ENCODE measurements around the gene ARHGDIB. TPM values are rescaled to one million over a fixed set of nuclear protein-coding genes. Genes with fewer than 3 reads are reported as not detected.

Gene ARHGDIB
- total RNA-seq, 1 donor from 2014 or later = 0.79 TPM

- no peak overlapping the region for H3K27ac Mint-ChIP-seq
- DNase-seq (ENCODE audit: low spot score, unreplicated experiment) = no peak
- no peaks in the 10 kb centered on the region for H3K27me3 Mint-ChIP-seq
- peaks cover 9% of the 10 kb centered on the region for H3K36me3 Mint-ChIP-seq (ENCODE audit: insufficient read depth)
- TF ChIP-seq CTCF (IDR thresholded peaks at IDR 0.05; ENCODE audit: unreplicated experiment) = no peak
- H3K4me1 Mint-ChIP-seq (ENCODE audit: low read depth) = no peaks in the 10 kb centered on the region
- H3K4me3 Mint-ChIP-seq (ENCODE audit: low read depth) = no peak overlapping the region
- peaks cover 3% of the 10 kb centered on the region for H3K9me3 Mint-ChIP-seq (ENCODE audit: low read depth)
Measured at GRCh38 chr12:14920475-14921126, 40.8 kb downstream of the ARHGDIB start.

- Mint-ChIP-seq H3K9me3 (ENCODE audit: low read depth) (peaks cover 3% of the 10 kb centered on the region), H3K4me3 (ENCODE audit: low read depth) (no peak overlapping the region)
- TF ChIP-seq CTCF (IDR thresholded peaks at IDR 0.05; ENCODE audit: unreplicated experiment) = no peak
Measured at GRCh38 chr12:14919455-14919854, 41.9 kb downstream of the ARHGDIB start.

GRCh38 chr12:14915736-14916135 lies 45.7 kb downstream of the ARHGDIB start:
- H3K27ac Mint-ChIP-seq = no peak overlapping the region
- H3K4me1 Mint-ChIP-seq (ENCODE audit: low read depth) = peaks cover 11% of the 10 kb centered on the region
- no peaks in the 10 kb centered on the region for H3K27me3 Mint-ChIP-seq
- H3K4me3 Mint-ChIP-seq (ENCODE audit: low read depth) = no peak overlapping the region
- H3K9me3 Mint-ChIP-seq (ENCODE audit: low read depth) = peaks cover 4% of the 10 kb centered on the region
- peaks cover 11% of the 10 kb centered on the region for H3K36me3 Mint-ChIP-seq (ENCODE audit: insufficient read depth)
- no peak for DNase-seq (ENCODE audit: low spot score, unreplicated experiment)
- no peak for TF ChIP-seq CTCF (IDR thresholded peaks at IDR 0.05; ENCODE audit: unreplicated experiment)

More at GRCh38 chr12:14919455-14919854, 41.9 kb downstream of the ARHGDIB start:
- Mint-ChIP-seq H3K27ac (no peak overlapping the region), H3K4me1 (ENCODE audit: low read depth) (peaks cover 5% of the 10 kb centered on the region), H3K36me3 (ENCODE audit: insufficient read depth) (peaks cover 9% of the 10 kb centered on the region), H3K27me3 (no peaks in the 10 kb centered on the region)
- DNase-seq (ENCODE audit: low spot score, unreplicated experiment) = no peak

GRCh38 chr12:14913381-14913781 lies 48.0 kb downstream of the ARHGDIB start:
- no peak for DNase-seq (ENCODE audit: low spot score, unreplicated experiment)
- Mint-ChIP-seq H3K4me3 (ENCODE audit: low read depth) (no peak overlapping the region), H3K27me3 (no peaks in the 10 kb centered on the region), H3K36me3 (ENCODE audit: insufficient read depth) (peaks cover 10% of the 10 kb centered on the region), H3K27ac (peak overlapping the region; percentile 76), H3K9me3 (ENCODE audit: low read depth) (peaks cover 5% of the 10 kb centered on the region), H3K4me1 (ENCODE audit: low read depth) (peaks cover 11% of the 10 kb centered on the region)
- no peak for TF ChIP-seq CTCF (IDR thresholded peaks at IDR 0.05; ENCODE audit: unreplicated experiment)

GRCh38 chr12:14911131-14911530 lies 50.3 kb downstream of the ARHGDIB start:
- no peak overlapping the region for H3K4me3 Mint-ChIP-seq (ENCODE audit: low read depth)
- no peaks in the 10 kb centered on the region for H3K27me3 Mint-ChIP-seq
- H3K27ac Mint-ChIP-seq = no peak overlapping the region
- no peak for TF ChIP-seq CTCF (IDR thresholded peaks at IDR 0.05; ENCODE audit: unreplicated experiment)
- H3K4me1 Mint-ChIP-seq (ENCODE audit: low read depth) = peaks cover 11% of the 10 kb centered on the region
- peaks cover 7% of the 10 kb centered on the region for H3K9me3 Mint-ChIP-seq (ENCODE audit: low read depth)
- H3K36me3 Mint-ChIP-seq (ENCODE audit: insufficient read depth) = peaks cover 4% of the 10 kb centered on the region
- DNase-seq (ENCODE audit: low spot score, unreplicated experiment) = no peak

Data from progenitor cell of endocrine pancreas (in vitro differentiated cells).